A673 (cell line): ENCODE measurements around the gene RNF215.

Source experiments
- EZH2 ChIP-seq: fragments of 200-600 bp; sonication (generic); IDR thresholded peaks from 2 replicates; pipeline ENCODE4 v1.6.1; 2017; ENCODE audit warnings: borderline replicate concordance, low read depth, mild to moderate bottlenecking, mixed read lengths, antibody characterized with exemption, low read length; ENCODE audit not compliant: poor library complexity, severe bottlenecking
- TF ChIP-seq, protein P1 (sequence below): fragments of 300-800, 200-600 bp; sonication (generic); conservative IDR thresholded peaks from 2 replicates; pipeline ENCODE4 v1.5.1; 2017; ENCODE audit warnings: low read depth, mild to moderate bottlenecking, antibody characterized with exemption, low read length, moderate library complexity, mixed read lengths

DNA sequence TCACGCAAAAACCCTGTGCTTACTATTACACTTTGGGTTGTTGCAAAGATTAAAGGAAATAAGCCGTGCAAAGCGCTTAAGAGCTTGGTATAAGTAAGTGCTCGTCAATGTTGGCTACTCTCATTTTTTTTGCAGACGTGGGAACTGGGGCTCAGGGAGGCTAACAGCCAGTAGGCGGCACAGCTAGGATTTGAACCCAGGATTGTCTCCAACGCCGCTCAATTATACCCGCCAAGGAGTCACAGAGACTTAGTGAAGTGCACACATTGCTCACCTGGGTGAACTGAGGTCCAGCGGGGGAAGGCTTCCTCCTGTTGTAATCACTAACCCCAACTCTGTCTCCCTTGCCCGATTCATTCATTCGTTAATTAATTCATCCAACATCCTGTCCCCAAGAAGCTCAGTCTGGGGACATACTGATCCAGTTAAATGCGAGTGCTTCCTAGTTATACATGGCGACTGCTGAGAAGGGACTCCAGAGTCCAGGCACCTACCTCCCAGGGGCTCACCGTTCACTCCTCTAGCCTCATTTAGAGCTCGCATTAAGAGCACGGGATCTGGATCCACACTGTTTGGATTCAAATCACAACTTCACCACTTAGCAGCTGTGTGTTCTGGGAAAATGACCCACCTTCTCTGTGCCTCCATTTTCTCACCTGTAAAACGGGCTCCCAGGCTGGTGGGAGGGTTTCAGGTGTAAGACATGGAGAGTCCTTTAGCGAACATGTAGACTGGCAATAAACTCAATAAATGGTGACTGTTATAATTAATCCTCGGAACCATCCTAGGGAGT, 37.5 kb upstream of the RNF215 start:
- TF ChIP-seq, protein P1, sequence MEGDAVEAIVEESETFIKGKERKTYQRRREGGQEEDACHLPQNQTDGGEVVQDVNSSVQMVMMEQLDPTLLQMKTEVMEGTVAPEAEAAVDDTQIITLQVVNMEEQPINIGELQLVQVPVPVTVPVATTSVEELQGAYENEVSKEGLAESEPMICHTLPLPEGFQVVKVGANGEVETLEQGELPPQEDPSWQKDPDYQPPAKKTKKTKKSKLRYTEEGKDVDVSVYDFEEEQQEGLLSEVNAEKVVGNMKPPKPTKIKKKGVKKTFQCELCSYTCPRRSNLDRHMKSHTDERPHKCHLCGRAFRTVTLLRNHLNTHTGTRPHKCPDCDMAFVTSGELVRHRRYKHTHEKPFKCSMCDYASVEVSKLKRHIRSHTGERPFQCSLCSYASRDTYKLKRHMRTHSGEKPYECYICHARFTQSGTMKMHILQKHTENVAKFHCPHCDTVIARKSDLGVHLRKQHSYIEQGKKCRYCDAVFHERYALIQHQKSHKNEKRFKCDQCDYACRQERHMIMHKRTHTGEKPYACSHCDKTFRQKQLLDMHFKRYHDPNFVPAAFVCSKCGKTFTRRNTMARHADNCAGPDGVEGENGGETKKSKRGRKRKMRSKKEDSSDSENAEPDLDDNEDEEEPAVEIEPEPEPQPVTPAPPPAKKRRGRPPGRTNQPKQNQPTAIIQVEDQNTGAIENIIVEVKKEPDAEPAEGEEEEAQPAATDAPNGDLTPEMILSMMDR: no peak
- TF ChIP-seq EZH2: no peak
